GM12878 (cell line): ENCODE results near the gene METAP2. TPM values are rescaled to one million over a fixed set of nuclear protein-coding genes. Genes with fewer than 3 reads are reported as not detected.

Source experiments
- ATAC-seq: fragments of 200-7000 bp; cut with Tn5 transposase; 3 replicates; pipeline ENCODE4 v1.9.1; 2020; ENCODE audit warnings: mild to moderate bottlenecking, moderate library complexity
- BruUV-seq: library from RNA; stranded (reverse); fragments of 400-500 nt; replicated peaks from 2 replicates; lab custom pipeline; 2021; lab: Mats Ljungman, UMichigan
- CTCF ChIA-PET: fragments of 300-600 bp; sonication (Branson Sonifier 250); formaldehyde crosslinking; extraction: SDS; loops from one replicate; lab custom pipeline; 2021; ENCODE audit warnings: inconsistent platforms; lab: Yijun Ruan, JAX
- POLR2A ChIA-PET: fragments of 350-600 bp; formaldehyde crosslinking; extraction: SDS; loops from one replicate; lab custom pipeline; 2021; ENCODE audit warnings: inconsistent platforms; lab: Charles Lee
- RAD21 ChIA-PET: fragments of 300-600 bp; sonication (Branson Sonifier 250); formaldehyde crosslinking; loops from one replicate; lab custom pipeline; 2023; ENCODE audit warnings: antibody characterized with exemption; ENCODE audit not compliant: unreplicated experiment; lab: Charles Lee
- SMC1A ChIA-PET: fragments of 300-600 bp; sonication (Branson Sonifier 250); formaldehyde crosslinking; loops from one replicate; lab custom pipeline; 2023; ENCODE audit not compliant: unreplicated experiment, uncharacterized antibody; lab: Charles Lee
- DNase-seq: peaks from one replicate; pipeline ENCODE4 v3.0.0-alpha.2; 2011; ENCODE audit warnings: low read depth, low spot score
- FAIRE-seq: peaks from 3 replicates; lab custom pipeline; 2011; peaks lifted over from hg19 to GRCh38; lab: Jason Lieb, UNC
- H2AFZ ChIP-seq: 2 replicates; pipeline ENCODE4 v1.6.0; 2011; ENCODE audit warnings: low read depth, low read length, control low read depth; ENCODE audit not compliant: control insufficient read depth
- H3K27ac ChIP-seq: 2 replicates; pipeline ENCODE4 v1.5.1; 2011; ENCODE audit warnings: control low read depth; ENCODE audit not compliant: control insufficient read depth, insufficient read depth
- H3K27me3 ChIP-seq, 2 experiments: replicated peaks in 1 of 2; 2 replicates each; pipeline versions ENCODE4 v1.6.0 to v1.6.1; 2011; ENCODE audit warnings: low read length in 1 of 2; ENCODE audit not compliant: control insufficient read depth in 2 of 2, insufficient read depth in 2 of 2
- H3K36me3 ChIP-seq, 2 experiments: 2 replicates each; pipeline ENCODE4 v1.5.1; 2011; ENCODE audit warnings: low read length in 1 of 2; ENCODE audit not compliant: control insufficient read depth in 2 of 2, insufficient read depth in 2 of 2
- H3K4me1 ChIP-seq: 2 replicates; pipeline ENCODE4 v1.6.1; 2011; ENCODE audit warnings: mild to moderate bottlenecking, low read length, moderate library complexity, mixed read lengths; ENCODE audit not compliant: control insufficient read depth, insufficient read depth
- H3K4me2 ChIP-seq: 2 replicates; pipeline ENCODE4 v1.6.0; 2011; ENCODE audit warnings: control low read depth; ENCODE audit not compliant: control insufficient read depth, insufficient read depth
- H3K4me3 ChIP-seq: fragments of 200-600 bp; sonication (generic); 2 replicates; pipeline ENCODE4 v1.5.1; 2016
- H3K79me2 ChIP-seq: 2 replicates; pipeline ENCODE4 v1.6.0; 2011; ENCODE audit warnings: low read length; ENCODE audit not compliant: control insufficient read depth, insufficient read depth
- H3K9ac ChIP-seq: 2 replicates; pipeline ENCODE4 v1.8.0; 2011; ENCODE audit warnings: low read length, control low read depth, mixed read lengths; ENCODE audit not compliant: control insufficient read depth, insufficient read depth
- H3K9me3 ChIP-seq: replicated peaks from 3 replicates; pipeline ENCODE4 v1.5.1; 2011; ENCODE audit warnings: mild to moderate bottlenecking, low read length; ENCODE audit not compliant: control insufficient read depth, insufficient read depth
- H4K20me1 ChIP-seq: 2 replicates; pipeline ENCODE4 v1.6.0; 2011; ENCODE audit not compliant: control insufficient read depth, insufficient read depth
- CREB1 ChIP-seq: IDR thresholded peaks from 2 replicates; pipeline ENCODE4 v1.6.1; 2012; ENCODE audit warnings: low read depth, mild to moderate bottlenecking, inconsistent platforms
- FOXK2 ChIP-seq: fragments of 450-650 bp; IDR thresholded peaks from 2 replicates; pipeline ENCODE4 v1.6.1; 2017; ENCODE audit warnings: mild to moderate bottlenecking, moderate library complexity
- MAX ChIP-seq: IDR thresholded peaks from 2 replicates; pipeline ENCODE4 v1.6.1; 2012; ENCODE audit warnings: low read depth, low read length, improper control_type of control experiment
- NRF1 ChIP-seq: conservative IDR thresholded peaks from 2 replicates; pipeline ENCODE4 v1.6.1; 2011; ENCODE audit warnings: mild to moderate bottlenecking, low read depth, low read length, improper control_type of control experiment
- PRDM15 ChIP-seq: fragments of 450-650 bp; formaldehyde crosslinking; IDR thresholded peaks from 2 replicates; pipeline ENCODE4 v1.4.0; 2020; ENCODE audit warnings: mild to moderate bottlenecking, moderate library complexity
- RAD21 ChIP-seq: IDR thresholded peaks from 2 replicates; pipeline ENCODE4 v1.6.1; 2011; ENCODE audit warnings: mild to moderate bottlenecking, low read depth, low read length, moderate library complexity; ENCODE audit not compliant: insufficient read depth
- SRF ChIP-seq, 2 experiments: IDR thresholded peaks; 2 replicates each; pipeline ENCODE4 v1.6.1; 2011; ENCODE audit warnings: low read depth in 2 of 2, low read length in 2 of 2, mild to moderate bottlenecking in 1 of 2, moderate library complexity in 1 of 2
- USF2 ChIP-seq: IDR thresholded peaks from 2 replicates; pipeline ENCODE4 v1.6.1; 2011; ENCODE audit warnings: low read depth, low read length, improper control_type of control experiment, borderline replicate concordance
- ZBTB4 ChIP-seq: fragments of 450-650 bp; formaldehyde crosslinking; IDR thresholded peaks from 2 replicates; pipeline ENCODE4 v1.4.0; 2022; ENCODE audit warnings: mild to moderate bottlenecking, moderate library complexity
- ZNF687 ChIP-seq: fragments of 450-650 bp; IDR thresholded peaks from 2 replicates; pipeline ENCODE4 v1.6.1; 2017; ENCODE audit warnings: mild to moderate bottlenecking, moderate library complexity
- ZZZ3 ChIP-seq: IDR thresholded peaks from 2 replicates; pipeline ENCODE4 v1.6.1; 2011; ENCODE audit warnings: low read depth; ENCODE audit not compliant: control insufficient read depth, insufficient read length
- WGBS: methylation state at CpG from one replicate; pipeline ENCODE4 v1.1.6; 2016; ENCODE audit warnings: low lambda C conversion rate; ENCODE audit not compliant: insufficient replicate concordance, insufficient coverage; ENCODE audit errors: missing lambda C conversion rate; 5-methylcytosine and 5-hydroxymethylcytosine counted together
- in situ Hi-C: fragments of 300-500 bp; cut with MboI; formaldehyde crosslinking; loops from 9 replicates; pipeline ENCODE4 v1.14.3; 2018; ENCODE audit warnings: mixed read lengths
- intact Hi-C: fragments of 100-400 bp; cut with micrococcal nuclease; formaldehyde crosslinking; loops from one replicate; pipeline ENCODE4 v1.14.2; 2022; ENCODE audit not compliant: unreplicated experiment
- polyA plus RNA-seq, 11 experiments: library from polyadenylated mRNA; depleted of rRNA in 4 of 11; unstranded in 6 of 11; stranded (reverse) in 5 of 11; fragments of >200 nt; fragmentation: Nextera tagmentation in 4 of 11; fragmentation: Illumina TruSeq in 1 of 11; extraction: Ambion mirVana in 4 of 11; extraction: Trizol in 1 of 11; gene quantifications; 1 replicate in 1 of 11; 2 replicates in 10 of 11; pipeline versions ENCODE4 v1.2.1 to v1.2.3, GENCODE V29; 2011 to 2016; ENCODE audit warnings: inconsistent platforms in 2 of 11, missing spikeins in 2 of 11, low read depth in 1 of 11
- total RNA-seq, 4 experiments: library from RNA; depleted of rRNA in 3 of 4; stranded (reverse); fragments of >200 nt in 3 of 4; fragmentation: Illumina TruSeq in 1 of 4; extraction: Trizol in 1 of 4; gene quantifications; 2 replicates each; pipeline versions ENCODE4 v1.2.1 to v1.2.3, GENCODE V29; 2013 to 2021

METAP2 gene
- total and polyA plus RNA-seq, 10 of the 15 experiments (the other 5 are each of a cell fraction or from before 2014, with no cell fraction given), result 50.7 to 132 (median 73.9) TPM

GRCh38 chr12:95532851-95533250 is 58.9 kb downstream of the METAP2 start:
- no TSS peak for BruUV-seq
- in situ Hi-C loops (no loop called here), intact Hi-C loops (loop anchor here (5.0 to 10.0 kb wide), 4 partner anchors 188 to 988 kb away; no protein-coding TSS in a partner anchor)
- Histone ChIP-seq H3K4me2 (no peak overlapping the region), H3K36me3 (no peaks in the 10 kb centered on the region), H3K27ac (no peak overlapping the region), H3K27me3 (no peaks in the 10 kb centered on the region; a peak in 1 of 4 replicates), H4K20me1 (no peaks in the 10 kb centered on the region), H3K79me2 (no peaks in the 10 kb centered on the region), H3K9me3 (no peaks in the 10 kb centered on the region), H3K4me1 (no peaks in the 10 kb centered on the region), H3K9ac (no peak overlapping the region), H3K4me3 (no peak overlapping the region), H2AFZ (no peak overlapping the region)
- ATAC-seq (no peak), DNase-seq (no peak), FAIRE-seq (no peak)
- CTCF ChIA-PET, result interaction anchor here (0.7 to 6.3 kb wide), 7 partner anchors 10 to 414 kb away, joined by 3 to 120 read pairs (median 3); partner anchors contain the start of genes FGD6 and VEZT
- 31% methylated on average over 5 of the region's 5 CpGs for WGBS
- SMC1A ChIA-PET, result interaction anchor here (1.0 to 4.3 kb wide), 3 partner anchors 181 to 416 kb away, joined by 3 to 64 read pairs (median 3); partner anchors contain the start of gene VEZT
- RAD21 ChIA-PET, result interaction anchor here (0.6 to 1.8 kb wide), 3 partner anchors 9 to 416 kb away, joined by 4 to 6 read pairs (median 4); no protein-coding TSS in a partner anchor
- POLR2A ChIA-PET, result no interaction called here
- TF ChIP-seq USF2 (no peak), ZNF687 (no peak), ZZZ3 (no peak), CREB1 (no peak), PRDM15 (CRISPR knock-in tag) (no peak), NRF1 (no peak), MAX (no peak), SRF (IDR thresholded peaks at IDR 0.05; ENCODE audit: low read depth in 2 of 2, low read length in 2 of 2) (no peak), FOXK2 (no peak), ZBTB4 (no peak), RAD21 (no peak)
